Stimulated activated CD4-positive, alpha-beta T cell treated with anti-CD3 and anti-CD28 coated beads, TNF-alpha, amount 100 ng/mL, for 1 hour (primary cell): Measurements from ENCODE around the gene SMC2.

Source experiments
- DNase-seq, 3 donors: peaks; one replicate each; pipeline ENCODE4 v3.0.0-alpha.2; 2020; ENCODE audit warnings: low read depth in 3 of 3, low spot score in 1 of 3

SMC2 gene

DNA sequence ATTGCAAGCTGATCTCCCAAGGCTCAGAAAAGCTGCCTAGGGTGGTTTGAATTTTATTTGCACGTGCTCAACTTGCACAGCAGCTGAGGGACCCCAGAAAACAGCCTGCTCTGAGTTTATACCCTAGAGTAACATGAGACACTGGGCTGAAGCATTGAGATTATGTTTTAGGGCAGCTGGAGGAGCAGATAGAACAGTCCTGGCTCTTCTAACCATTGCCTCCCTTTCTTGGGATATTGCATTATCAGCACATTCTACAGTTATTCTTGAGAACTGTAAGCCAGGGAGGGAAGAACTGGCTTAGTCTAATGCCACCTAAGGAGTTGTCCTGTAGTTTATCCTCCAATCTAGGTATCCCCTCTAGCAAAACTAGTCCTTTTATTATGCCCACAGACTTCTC is 10.3 kb downstream of the SMC2 start:
- DNase-seq = no peak

DNA sequence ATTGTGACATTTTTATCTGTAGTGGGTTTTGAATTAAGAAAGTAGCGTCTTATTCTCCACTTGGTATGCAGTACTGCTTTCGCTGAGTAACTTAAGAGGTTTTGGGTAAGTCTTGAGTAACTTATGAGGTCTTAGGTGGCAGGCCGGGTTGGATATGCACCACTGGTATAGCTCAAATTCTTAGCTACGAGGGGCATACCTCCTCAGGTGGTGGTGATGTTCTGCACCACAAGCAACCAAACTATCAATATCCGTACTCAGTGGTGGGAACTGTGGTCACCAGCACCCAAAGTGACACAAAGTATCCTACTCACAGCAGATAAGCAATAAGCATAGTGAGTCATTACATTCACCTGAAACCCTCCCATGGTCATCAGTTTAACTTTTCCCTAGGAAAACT is 13.7 kb downstream of the SMC2 start:
- DNase-seq = no peak

DNA sequence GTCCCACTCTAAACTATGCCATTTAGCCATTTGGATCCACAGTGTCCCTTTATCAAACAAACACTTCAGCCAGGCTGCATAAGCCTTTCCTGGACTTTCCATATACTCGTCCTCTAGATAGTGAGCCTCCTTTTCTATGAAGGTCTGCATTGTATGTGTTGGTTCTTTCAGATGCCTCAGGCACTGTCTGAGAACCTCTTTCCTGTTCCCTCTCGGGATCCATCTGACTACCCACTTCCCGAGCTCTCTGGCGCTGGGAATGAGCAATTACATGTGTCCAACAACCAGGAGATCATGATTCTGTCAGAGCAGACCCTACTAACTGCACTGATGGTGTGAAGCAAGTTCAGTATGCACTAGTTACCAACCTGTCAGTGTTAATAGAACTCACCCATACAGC is 14.2 kb downstream of the SMC2 start:
- no peak for DNase-seq

DNA sequence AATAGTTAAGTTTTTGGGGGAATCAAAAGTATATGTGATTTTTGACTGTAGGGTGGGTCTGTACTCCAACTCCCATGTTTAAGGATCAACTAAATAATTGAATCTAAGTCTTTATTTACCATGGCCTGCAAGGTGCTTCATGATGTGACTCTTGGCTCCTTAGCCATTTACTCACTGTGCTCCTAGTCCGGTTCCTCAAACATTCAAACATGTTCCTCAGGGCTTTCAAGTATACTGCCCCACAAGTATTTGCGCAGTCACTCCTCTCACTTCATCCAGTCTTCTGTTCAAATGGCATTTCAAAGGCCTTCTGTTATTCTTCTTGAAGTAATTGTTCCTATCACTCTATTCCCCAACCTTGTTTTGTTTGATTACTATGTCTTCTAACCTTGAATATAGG is 16.4 kb downstream of the SMC2 start:
- no peak for DNase-seq

DNA sequence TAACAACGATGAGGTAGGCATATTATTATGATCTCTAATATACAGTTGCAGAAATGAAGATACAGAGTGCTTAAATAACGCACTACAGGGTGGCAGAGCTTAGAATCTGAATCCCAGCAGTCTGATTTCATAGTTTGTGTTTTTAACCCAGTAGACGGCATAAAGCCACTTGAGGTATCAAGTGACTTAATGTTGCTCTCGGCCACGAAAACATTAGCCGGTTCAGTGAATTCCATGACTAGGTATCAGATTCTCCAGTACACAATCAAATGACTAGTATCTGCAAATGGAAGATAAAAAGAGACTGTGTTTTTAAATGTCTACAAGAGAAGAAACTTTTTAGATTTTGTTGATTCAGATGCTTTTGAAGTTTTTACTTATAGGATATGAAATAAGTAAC is 24.8 kb downstream of the SMC2 start:
- DNase-seq = no peak

DNA sequence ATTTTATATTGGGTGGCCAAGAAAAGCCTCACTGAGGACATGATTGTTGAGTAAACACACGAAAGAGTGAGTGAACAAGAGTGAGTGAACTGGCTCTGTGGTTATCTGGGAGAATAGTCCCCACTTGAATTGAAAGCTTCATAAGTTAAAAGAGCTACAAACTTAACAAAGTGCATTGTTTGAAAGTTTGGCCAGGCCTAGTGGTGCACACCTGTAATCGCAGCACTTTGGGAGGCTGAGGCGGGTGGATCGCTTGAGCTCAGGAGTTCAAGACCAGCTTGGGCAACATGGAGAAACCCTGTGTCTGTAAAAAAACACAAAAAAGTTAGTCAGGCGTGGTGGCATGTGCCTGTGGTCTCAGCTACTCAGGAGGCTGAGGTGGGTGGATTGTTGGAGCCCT is 26.9 kb downstream of the SMC2 start:
- no peak for DNase-seq

DNA sequence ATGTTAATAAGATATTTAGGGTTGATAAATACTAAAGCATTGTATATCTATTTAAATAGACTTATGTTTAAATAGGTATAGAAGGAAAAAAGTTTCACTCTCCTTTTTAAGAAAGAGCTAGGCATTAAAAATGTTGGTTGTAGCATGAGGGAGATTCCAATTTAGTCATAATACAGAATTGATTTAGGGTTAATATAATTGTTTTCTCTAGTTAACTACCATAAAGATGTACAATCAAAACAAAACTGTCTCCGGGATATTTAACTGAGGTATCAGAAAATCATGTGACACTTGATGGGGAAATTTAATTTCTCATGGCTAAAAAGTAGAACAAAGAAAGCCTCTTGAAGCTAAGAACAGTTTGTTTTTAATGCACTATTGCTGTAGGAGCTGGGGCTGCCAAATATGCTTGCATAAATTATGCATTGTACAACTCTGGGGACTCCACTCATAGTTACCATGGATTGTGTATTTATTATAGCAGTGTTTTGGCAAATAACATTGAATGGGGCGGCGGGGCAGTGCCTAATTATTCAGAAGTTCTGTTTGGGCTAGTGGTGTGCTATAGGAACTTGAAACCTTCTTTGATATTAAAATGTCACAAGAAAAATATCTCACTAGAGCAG is 44.2 kb downstream of the SMC2 start:
- DNase-seq = no peak

DNA sequence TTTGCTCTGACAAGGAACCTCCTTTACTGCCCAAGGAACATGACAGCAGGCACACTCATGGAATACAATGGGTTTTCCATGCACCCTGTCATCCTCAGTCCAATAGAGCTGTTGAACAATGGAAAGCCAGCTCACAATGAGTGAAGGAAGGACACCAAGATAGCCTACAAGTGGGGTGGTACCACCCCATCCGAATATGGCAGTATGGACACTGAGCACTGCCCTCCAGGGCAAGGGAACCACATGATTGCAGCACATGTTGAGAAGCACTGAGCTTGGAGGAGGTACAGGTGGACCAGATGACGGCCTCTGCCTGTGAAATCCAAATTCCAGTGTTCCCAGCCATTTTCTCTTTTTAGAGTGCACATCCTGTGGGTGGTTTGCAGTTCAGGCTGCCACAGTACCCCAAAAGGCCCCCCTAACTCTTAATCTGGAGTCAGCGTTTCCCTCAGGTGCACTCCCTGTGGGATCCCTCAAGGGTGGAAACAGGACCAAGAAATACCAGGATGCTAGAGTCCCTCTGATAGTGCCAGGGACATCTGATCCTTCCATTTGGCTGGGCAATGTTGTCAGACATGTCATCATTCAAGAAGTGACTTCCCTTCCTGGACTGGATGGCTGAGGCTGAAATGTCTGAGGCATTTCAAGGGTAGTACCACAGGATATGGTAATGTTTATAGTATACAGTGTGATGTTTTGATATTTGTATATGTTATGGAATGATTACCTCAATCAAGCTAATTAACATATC is 48.9 kb downstream of the SMC2 start:
- no peak for DNase-seq

DNA sequence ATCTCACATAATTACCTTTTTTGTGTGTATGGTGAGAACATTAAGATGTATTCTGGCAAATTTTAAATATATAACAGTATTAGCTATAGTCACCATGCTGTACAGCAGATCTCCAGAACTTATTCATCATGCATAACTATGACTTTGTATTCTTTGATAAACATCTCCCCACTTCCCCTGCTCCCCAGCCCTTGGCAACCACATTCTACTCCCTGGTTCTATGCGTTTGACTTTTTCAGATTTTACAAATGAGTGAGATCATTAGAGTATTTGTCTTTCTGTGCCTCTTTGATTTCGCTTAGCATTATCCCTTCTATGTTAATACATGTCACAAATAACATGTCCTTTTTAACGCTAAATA is 49.4 kb downstream of the SMC2 start:
- no peak for DNase-seq

DNA sequence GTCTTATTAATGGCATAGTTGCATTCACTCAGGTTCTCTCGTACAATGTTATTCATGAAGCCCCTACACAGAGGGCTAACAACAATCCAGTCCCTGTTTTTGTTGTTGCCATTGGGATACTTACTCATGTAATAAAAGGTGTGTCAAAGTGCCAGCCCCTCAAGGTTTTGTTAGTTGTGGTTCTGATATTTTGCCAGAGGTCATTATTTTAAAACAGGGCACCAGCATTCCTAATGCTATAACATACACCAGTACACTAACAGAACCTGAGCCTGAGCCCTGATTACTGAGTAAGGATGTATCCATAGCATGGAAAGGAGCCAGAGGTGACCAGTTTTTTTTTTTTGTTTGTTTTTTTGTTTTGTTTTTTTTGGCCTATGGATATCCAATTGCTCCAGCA is 50.2 kb downstream of the SMC2 start:
- no peak for DNase-seq

DNA sequence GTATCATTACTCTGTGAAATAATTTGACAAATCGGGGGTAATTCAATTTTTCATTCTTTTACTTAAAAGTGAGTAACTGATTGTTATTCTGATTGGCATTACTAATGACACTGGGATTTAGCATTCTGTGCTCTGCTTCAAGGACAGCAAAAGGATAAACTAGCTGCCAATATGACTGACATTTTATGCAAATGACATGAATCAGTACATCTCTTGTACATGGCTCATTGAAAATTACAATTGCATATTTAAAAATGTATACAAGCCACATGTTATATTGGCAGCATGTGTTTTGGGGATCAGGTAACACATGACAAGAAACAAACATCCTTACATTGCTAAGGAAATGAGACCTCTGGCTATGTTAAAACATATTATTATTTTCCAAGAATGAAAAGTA is 79.0 kb downstream of the SMC2 start:
- no peak for DNase-seq

DNA sequence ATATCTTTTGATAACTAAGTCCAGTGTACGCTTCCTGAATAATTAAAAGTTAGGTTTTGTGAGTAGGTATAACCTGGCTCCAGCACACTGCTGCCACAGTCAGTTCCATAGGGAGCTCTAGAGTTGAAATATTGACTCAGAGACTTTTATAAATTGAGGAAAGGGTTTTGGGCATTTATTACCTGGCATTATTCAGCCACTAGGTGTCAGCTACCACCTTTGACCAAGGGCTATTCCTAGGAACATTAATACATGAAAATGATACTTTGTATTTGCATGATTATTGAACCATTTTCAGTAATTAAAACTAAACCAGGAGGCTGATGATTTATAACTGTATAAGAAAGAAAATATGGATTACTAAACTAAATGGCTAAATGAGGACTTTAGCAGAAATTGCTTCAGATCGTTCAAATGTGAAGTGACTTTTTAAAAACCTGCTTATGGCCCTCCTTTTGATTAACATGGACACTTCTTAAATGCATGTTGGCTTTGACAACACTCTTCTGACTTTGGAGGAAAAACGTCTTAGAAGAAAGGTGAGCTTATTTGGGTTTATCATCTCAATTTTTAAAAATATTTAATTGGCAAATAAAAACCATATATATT is 83.0 kb downstream of the SMC2 start:
- no peak for DNase-seq

DNA sequence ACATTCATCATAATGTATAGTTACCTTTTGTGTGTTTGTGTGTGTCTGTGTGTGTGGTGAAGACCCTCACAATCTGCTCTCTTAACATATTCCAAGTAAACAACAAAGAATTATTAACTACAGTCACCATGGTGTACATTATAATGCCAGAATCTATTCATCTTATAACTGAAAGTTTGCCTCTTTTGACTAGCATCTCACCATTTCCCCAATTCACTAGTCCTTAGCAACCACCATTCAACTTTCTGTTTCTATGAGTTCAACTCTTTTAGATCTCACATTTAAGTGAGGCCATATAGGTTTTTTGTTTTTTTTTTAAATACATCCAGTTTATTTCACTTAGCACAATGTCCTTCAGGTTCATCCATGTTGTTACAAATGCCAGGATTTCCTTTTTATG is 83.6 kb downstream of the SMC2 start:
- no peak for DNase-seq
